Measurements from ENCODE around the gene ILDR2.

ILDR2 gene

GRCh38 chr1:166972193-166972592 is 3.1 kb downstream of the ILDR2 start:
- in situ Hi-C loops (cut with HindIII; ENCODE audit: low sequenced_read_pairs): no loop called here

- in situ Hi-C loops (cut with HindIII; ENCODE audit: low sequenced_read_pairs): no loop called here
Measured at GRCh38 chr1:166971252-166971651, 4.1 kb downstream of the ILDR2 start.

GRCh38 chr1:166969074-166969677 is 6.2 kb downstream of the ILDR2 start:
- in situ Hi-C loops (cut with HindIII; ENCODE audit: low sequenced_read_pairs): no loop called here

- in situ Hi-C loops (cut with HindIII; ENCODE audit: low sequenced_read_pairs): no loop called here
Measured at GRCh38 chr1:166960858-166961474, 14.4 kb downstream of the ILDR2 start.

GRCh38 chr1:166956872-166957271 is 18.5 kb downstream of the ILDR2 start:
- in situ Hi-C loops (cut with HindIII; ENCODE audit: low sequenced_read_pairs): no loop called here

- in situ Hi-C loops (cut with HindIII; ENCODE audit: low sequenced_read_pairs): no loop called here
Measured at GRCh38 chr1:166956057-166956850, 19.1 kb downstream of the ILDR2 start.

- in situ Hi-C loops (cut with HindIII; ENCODE audit: low sequenced_read_pairs): no loop called here
Measured at GRCh38 chr1:166953491-166953890, 21.8 kb downstream of the ILDR2 start.

GRCh38 chr1:166952002-166952746 is 23.2 kb downstream of the ILDR2 start:
- in situ Hi-C loops (cut with HindIII; ENCODE audit: low sequenced_read_pairs): no loop called here

GRCh38 chr1:166951050-166951449 is 24.3 kb downstream of the ILDR2 start:
- in situ Hi-C loops (cut with HindIII; ENCODE audit: low sequenced_read_pairs): no loop called here

GRCh38 chr1:166950156-166950555 is 25.2 kb downstream of the ILDR2 start:
- in situ Hi-C loops (cut with HindIII; ENCODE audit: low sequenced_read_pairs): no loop called here

GRCh38 chr1:166948856-166949350 is 26.4 kb downstream of the ILDR2 start:
- in situ Hi-C loops (cut with HindIII; ENCODE audit: low sequenced_read_pairs): loop anchor here (25.0 kb wide), 1 partner anchor 113 kb away; no protein-coding TSS in a partner anchor

- in situ Hi-C loops (cut with HindIII; ENCODE audit: low sequenced_read_pairs): loop anchor here (25.0 kb wide), 1 partner anchor 115 kb away; no protein-coding TSS in a partner anchor
Measured at GRCh38 chr1:166947398-166948043, 27.8 kb downstream of the ILDR2 start.

GRCh38 chr1:166944186-166944967 is 31.0 kb downstream of the ILDR2 start:
- in situ Hi-C loops (cut with HindIII; ENCODE audit: low sequenced_read_pairs): loop anchor here (25.0 kb wide), 1 partner anchor 118 kb away; no protein-coding TSS in a partner anchor

- in situ Hi-C loops (cut with HindIII; ENCODE audit: low sequenced_read_pairs): loop anchor here (25.0 kb wide), 1 partner anchor 122 kb away; no protein-coding TSS in a partner anchor
Measured at GRCh38 chr1:166939741-166940375, 35.5 kb downstream of the ILDR2 start.

GRCh38 chr1:166937962-166938361 is 37.4 kb downstream of the ILDR2 start:
- in situ Hi-C loops (cut with HindIII; ENCODE audit: low sequenced_read_pairs): loop anchor here (25.0 kb wide), 1 partner anchor 124 kb away; no protein-coding TSS in a partner anchor

GRCh38 chr1:166937329-166937728 is 38.0 kb downstream of the ILDR2 start:
- in situ Hi-C loops (cut with HindIII; ENCODE audit: low sequenced_read_pairs): loop anchor here (25.0 kb wide), 1 partner anchor 125 kb away; no protein-coding TSS in a partner anchor

GRCh38 chr1:166933633-166934032 is 41.7 kb downstream of the ILDR2 start:
- in situ Hi-C loops (cut with HindIII; ENCODE audit: low sequenced_read_pairs): loop anchor here (25.0 kb wide), 1 partner anchor 129 kb away; no protein-coding TSS in a partner anchor

- in situ Hi-C loops (cut with HindIII; ENCODE audit: low sequenced_read_pairs): loop anchor here (25.0 kb wide), 1 partner anchor 129 kb away; no protein-coding TSS in a partner anchor
Measured at GRCh38 chr1:166933140-166933539, 42.2 kb downstream of the ILDR2 start.

- in situ Hi-C loops (cut with HindIII; ENCODE audit: low sequenced_read_pairs): loop anchor here (25.0 kb wide), 1 partner anchor 132 kb away; no protein-coding TSS in a partner anchor
Measured at GRCh38 chr1:166929911-166930310, 45.4 kb downstream of the ILDR2 start.

Measured in DLD1 (cell line).